Measurements from ENCODE around the gene LAMB3.

LAMB3 gene

DNA sequence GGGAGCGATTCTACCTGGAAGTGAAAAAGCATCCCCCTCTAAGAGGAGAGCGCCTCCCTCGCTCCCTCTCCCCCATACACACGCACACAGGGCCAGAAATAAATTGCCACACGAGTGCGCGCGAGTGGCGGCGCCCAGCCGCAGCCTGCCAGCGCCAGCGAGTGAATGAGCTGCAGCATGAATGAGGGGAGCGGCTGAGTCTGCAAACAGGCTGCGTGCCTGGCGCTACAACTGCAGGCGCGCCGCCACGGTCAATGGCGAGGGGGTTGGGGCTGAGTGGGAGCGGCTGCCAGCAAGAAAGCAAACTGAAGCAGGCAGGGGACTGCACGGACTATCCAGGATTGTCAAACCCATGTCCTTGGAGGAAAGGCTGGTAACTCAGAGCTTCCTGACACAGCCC, 66.6 kb downstream of the LAMB3 start:
- H3K36me3 ChIP-seq (ENCODE audit: low read length), result no peaks in the 10 kb centered on the region
- H4K20me1 ChIP-seq (ENCODE audit: low read depth, low read length), result no peaks in the 10 kb centered on the region
- no peaks in the 10 kb centered on the region for H3K27me3 ChIP-seq (ENCODE audit: low read length)
- no peak overlapping the region for H3K27ac ChIP-seq (ENCODE audit: low read depth, low read length)
- TF ChIP-seq CTCF (IDR thresholded peaks at IDR 0.05; ENCODE audit: insufficient read depth, low read length, poor library complexity, severe bottlenecking) (no peak), EZH2phosphoT487 (conservative IDR thresholded peaks at IDR 0.05; ENCODE audit: low read length) (no peak)
- H3K9me3 ChIP-seq (ENCODE audit: insufficient read depth, low read length), result no peaks in the 10 kb centered on the region
- no peaks in the 10 kb centered on the region for H3F3A ChIP-seq (ENCODE audit: insufficient read depth)
- H3K4me2 ChIP-seq (ENCODE audit: low read depth, low read length, poor library complexity, severe bottlenecking), result no peak overlapping the region
- H3K79me2 ChIP-seq (ENCODE audit: insufficient read depth, low read length), result no peaks in the 10 kb centered on the region
- no peak overlapping the region for H3K9ac ChIP-seq (ENCODE audit: low read length)
- H3K9me2 ChIP-seq (replicated peaks; ENCODE audit: insufficient read depth, low read length), result no peaks in the 10 kb centered on the region
- H3K4me3 ChIP-seq (ENCODE audit: insufficient read depth, low read length, poor library complexity, severe bottlenecking), result no peak overlapping the region
- H2AFZ ChIP-seq (ENCODE audit: low read depth, low read length, severe bottlenecking), result no peak overlapping the region

GRCh38 chr1:209585197-209585596, 67.0 kb downstream of the LAMB3 start:
- Histone ChIP-seq H2AFZ (ENCODE audit: low read depth, low read length, severe bottlenecking) (no peak overlapping the region), H4K20me1 (ENCODE audit: low read depth, low read length) (no peaks in the 10 kb centered on the region), H3K9me2 (replicated peaks; ENCODE audit: insufficient read depth, low read length) (no peaks in the 10 kb centered on the region), H3K36me3 (ENCODE audit: low read length) (no peaks in the 10 kb centered on the region), H3K27me3 (ENCODE audit: low read length) (no peaks in the 10 kb centered on the region), H3K9me3 (ENCODE audit: insufficient read depth, low read length) (no peaks in the 10 kb centered on the region), H3F3A (ENCODE audit: insufficient read depth) (no peaks in the 10 kb centered on the region), H3K4me3 (ENCODE audit: insufficient read depth, low read length, poor library complexity, severe bottlenecking) (no peak overlapping the region), H3K27ac (ENCODE audit: low read depth, low read length) (no peak overlapping the region), H3K9ac (ENCODE audit: low read length) (no peak overlapping the region), H3K4me2 (ENCODE audit: low read depth, low read length, poor library complexity, severe bottlenecking) (no peak overlapping the region), H3K79me2 (ENCODE audit: insufficient read depth, low read length) (no peaks in the 10 kb centered on the region)
- TF ChIP-seq EZH2phosphoT487 (conservative IDR thresholded peaks at IDR 0.05; ENCODE audit: low read length) (no peak), CTCF (IDR thresholded peaks at IDR 0.05; ENCODE audit: insufficient read depth, low read length, poor library complexity, severe bottlenecking) (no peak)

DNA sequence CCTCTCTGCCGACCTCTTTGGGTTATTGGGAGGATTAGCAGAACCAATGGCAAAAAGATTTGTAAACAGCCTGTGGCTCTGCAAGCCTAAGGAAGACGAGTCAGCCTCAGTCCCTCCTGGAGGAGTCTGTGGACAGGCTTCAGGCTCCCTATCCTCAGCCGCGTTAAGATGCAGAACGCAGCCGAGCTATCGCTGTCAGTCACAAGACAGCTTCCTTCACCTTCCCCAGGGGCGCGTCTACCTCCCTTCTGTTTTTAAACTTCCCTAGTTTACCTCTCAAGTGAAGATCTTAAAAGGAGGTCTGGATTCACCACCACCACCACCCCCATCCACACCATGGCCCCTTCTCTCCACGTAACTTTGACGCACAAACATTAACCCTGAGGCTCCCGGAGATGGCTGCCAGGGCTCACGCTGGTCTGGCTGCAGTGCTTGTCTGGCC, 68.0 kb downstream of the LAMB3 start:
- H3K27ac ChIP-seq (ENCODE audit: low read depth, low read length), result no peak overlapping the region
- H3F3A ChIP-seq (ENCODE audit: insufficient read depth), result no peaks in the 10 kb centered on the region
- H3K27me3 ChIP-seq (ENCODE audit: low read length), result no peaks in the 10 kb centered on the region
- TF ChIP-seq EZH2phosphoT487 (conservative IDR thresholded peaks at IDR 0.05; ENCODE audit: low read length), result no peak
- TF ChIP-seq CTCF (IDR thresholded peaks at IDR 0.05; ENCODE audit: insufficient read depth, low read length, poor library complexity, severe bottlenecking), result no peak
- H3K4me3 ChIP-seq (ENCODE audit: insufficient read depth, low read length, poor library complexity, severe bottlenecking), result no peak overlapping the region
- H2AFZ ChIP-seq (ENCODE audit: low read depth, low read length, severe bottlenecking), result no peak overlapping the region
- no peaks in the 10 kb centered on the region for H3K9me3 ChIP-seq (ENCODE audit: insufficient read depth, low read length)
- H3K4me2 ChIP-seq (ENCODE audit: low read depth, low read length, poor library complexity, severe bottlenecking), result no peak overlapping the region
- H3K9ac ChIP-seq (ENCODE audit: low read length), result no peak overlapping the region
- no peaks in the 10 kb centered on the region for H4K20me1 ChIP-seq (ENCODE audit: low read depth, low read length)
- no peaks in the 10 kb centered on the region for H3K9me2 ChIP-seq (replicated peaks; ENCODE audit: insufficient read depth, low read length)
- no peaks in the 10 kb centered on the region for H3K79me2 ChIP-seq (ENCODE audit: insufficient read depth, low read length)
- H3K36me3 ChIP-seq (ENCODE audit: low read length), result no peaks in the 10 kb centered on the region

Data from SU-DHL-6 (cell line).